GM20000 (cell line): ENCODE results near the gene ZBTB21.

Experiments
- DNase-seq: peaks from one replicate; pipeline ENCODE4 v3.0.0; 2012; ENCODE audit warnings: low spot score
- CTCF ChIP-seq: IDR thresholded peaks from 2 replicates; pipeline ENCODE4 v1.5.1; 2012; ENCODE audit warnings: mild to moderate bottlenecking, control low read depth; ENCODE audit errors: extremely low read depth, missing control alignments

ZBTB21 gene

GRCh38 chr21:41989698-41990097, 20.5 kb downstream of the ZBTB21 start:
- TF ChIP-seq CTCF, result no peak
- DNase-seq, result no peak

GRCh38 chr21:41987310-41987709, 22.9 kb downstream of the ZBTB21 start:
- no peak for DNase-seq
- no peak for TF ChIP-seq CTCF

- no peak for TF ChIP-seq CTCF
- no peak for DNase-seq
Observed at GRCh38 chr21:41985662-41986416, 24.3 kb downstream of the ZBTB21 start.

- no peak for DNase-seq
- no peak for TF ChIP-seq CTCF
Observed at GRCh38 chr21:41983229-41983628, 26.9 kb downstream of the ZBTB21 start.

GRCh38 chr21:41980561-41980960, 29.6 kb downstream of the ZBTB21 start:
- no peak for DNase-seq
- no peak for TF ChIP-seq CTCF

- no peak for TF ChIP-seq CTCF
- DNase-seq, result no peak
Observed at GRCh38 chr21:41979751-41980369, 30.3 kb downstream of the ZBTB21 start.

GRCh38 chr21:41979335-41979734, 30.8 kb downstream of the ZBTB21 start:
- DNase-seq, result no peak
- TF ChIP-seq CTCF, result no peak
